ENCODE results near the gene BACE2. TPM values are rescaled to one million over a fixed set of nuclear protein-coding genes. Genes with fewer than 3 reads are reported as not detected.

The BACE2 gene
- 19.9 and 24.1 TPM in 2 replicates for total RNA-seq

DNA sequence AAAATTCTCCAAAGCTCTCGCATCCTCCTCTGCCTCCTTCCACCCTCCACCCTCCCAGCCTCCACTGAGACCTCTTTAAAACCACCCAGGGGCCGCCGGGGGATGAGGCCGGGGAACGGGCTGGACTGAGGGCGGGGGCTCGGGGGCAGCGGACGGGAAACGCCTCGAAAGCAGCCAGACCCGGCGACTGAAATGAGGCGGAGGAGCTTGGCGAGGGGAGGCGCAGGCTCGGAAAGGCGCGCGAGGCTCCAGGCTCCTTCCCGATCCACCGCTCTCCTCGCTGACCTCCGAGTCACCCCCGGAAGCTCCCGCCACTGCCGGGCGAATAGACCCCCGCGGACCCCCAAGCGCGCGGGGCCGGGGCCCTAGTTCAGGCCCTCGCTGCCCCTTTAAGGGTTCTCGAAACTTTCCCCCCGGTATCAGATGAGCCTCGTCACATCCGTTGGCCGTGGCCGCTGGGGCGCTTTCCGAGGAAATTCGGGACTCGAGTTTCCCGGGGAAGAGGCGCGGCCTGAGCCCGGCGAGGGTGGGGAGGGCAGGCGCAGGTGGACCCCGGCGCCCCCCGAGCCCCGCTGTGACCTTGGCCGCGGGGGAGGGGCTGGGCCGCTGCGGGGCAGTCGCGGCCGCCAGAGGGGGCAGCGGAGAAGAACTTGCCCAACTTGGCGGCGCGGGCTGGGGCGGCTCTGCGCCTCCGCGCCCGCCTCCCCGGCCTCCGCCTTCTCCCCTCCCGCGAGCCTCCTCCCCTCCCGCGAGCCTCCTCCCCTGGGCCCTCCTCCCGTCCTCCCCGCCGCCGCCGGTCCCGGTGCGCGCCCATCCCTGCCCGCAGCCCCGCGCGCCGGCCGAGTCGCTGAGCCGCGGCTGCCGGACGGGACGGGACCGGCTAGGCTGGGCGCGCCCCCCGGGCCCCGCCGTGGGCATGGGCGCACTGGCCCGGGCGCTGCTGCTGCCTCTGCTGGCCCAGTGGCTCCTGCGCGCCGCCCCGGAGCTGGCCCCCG, at the start of gene BACE2:
Gene BACE2 (plus strand): TSS at position 813 of the 995 bp plus-strand sequence. CDS start 104 bp downstream, at position 917.

DNA sequence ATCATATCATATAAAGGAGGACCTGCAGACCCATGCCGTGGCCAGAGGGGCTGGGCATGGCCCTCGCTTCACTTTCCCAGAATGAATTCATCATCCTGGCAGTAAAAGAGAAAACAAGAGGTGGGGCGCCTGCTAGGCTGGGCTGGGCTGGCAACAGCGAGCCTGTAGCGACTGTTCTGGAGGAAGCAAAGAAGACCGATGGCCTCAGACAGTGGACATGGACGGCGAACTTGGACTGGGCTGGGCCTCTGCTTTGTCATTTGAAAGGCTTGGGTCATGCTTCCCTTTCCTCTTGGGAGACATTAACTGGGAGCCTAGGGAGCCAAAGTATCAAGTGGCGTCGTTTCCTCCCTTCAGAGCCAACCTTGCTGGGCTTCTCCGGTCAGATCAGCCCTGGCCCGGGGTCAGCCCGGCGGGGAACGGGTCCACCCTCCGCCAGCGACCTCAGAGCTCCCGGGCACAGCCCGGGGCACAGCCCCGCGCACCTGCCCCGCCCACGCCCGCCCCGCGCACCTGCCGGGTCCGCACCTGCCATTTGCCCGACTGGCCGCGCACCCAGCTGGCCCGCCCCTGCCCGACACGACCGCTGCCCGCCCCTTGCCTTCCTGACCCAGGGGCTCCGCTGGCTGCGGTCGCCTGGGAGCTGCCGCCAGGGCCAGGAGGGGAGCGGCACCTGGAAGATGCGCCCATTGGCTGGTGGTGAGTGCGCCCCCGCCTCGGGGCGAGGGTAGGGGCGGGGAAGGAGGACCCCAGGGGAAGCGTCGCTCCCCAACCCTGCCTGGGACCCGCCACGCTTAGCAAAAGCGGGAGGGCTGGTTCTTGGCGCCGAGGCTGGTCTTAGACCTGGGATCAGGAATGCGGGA, 148.5 kb downstream of the BACE2 start, which contains the start of gene FAM3B:
Gene FAM3B (plus strand): TSS at position 602 of the 863 bp plus-strand sequence. CDS start 79 bp downstream, at position 681.

Other genes with a start within 250 kb of the BACE2 start
- not detected in 2 replicates for gene FAM3B, start 148.6 kb downstream of the BACE2 start, total RNA-seq
- 0.38 and 1.5 TPM in 2 replicates for gene MX2, start 193.9 kb downstream of the BACE2 start, total RNA-seq

Measured in mesangial cell (primary cell).